Activated CD8-positive, alpha-beta memory T cell treated with anti-CD3 and anti-CD28 coated beads, Interleukin-2, amount 50 U/mL, for 1 hour (primary cell): ENCODE measurements around the gene ERP27.
A peak's percentile ranks its signal among the peaks of the same experiment; 100 is the strongest.

Source experiments
- DNase-seq: peaks from one replicate; pipeline ENCODE4 v3.0.0-alpha.2; 2020; ENCODE audit errors: extremely low read depth

The ERP27 gene

DNA sequence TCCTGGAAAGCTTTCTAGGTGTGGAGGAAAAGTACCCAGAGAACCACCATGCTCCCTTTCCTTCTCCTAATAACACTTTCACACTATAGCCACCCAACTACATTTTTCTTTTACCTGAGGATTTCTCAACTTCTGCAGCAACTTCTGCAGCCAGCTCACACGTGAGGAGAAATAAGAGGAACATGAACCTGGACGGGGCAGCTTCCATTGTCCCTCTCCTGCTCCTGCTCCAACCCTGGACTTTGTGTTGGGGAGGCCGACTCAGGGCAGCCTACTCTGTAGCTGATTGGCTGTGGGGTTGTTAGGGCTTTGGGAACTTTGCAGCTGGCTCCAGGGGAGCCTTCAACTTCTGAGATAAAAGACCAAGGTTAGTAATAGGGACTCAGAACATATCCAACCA is at the start of gene ERP27:
Gene ERP27, minus strand, starts transcription at position 237 of the 400 bp plus-strand sequence. Its CDS starts 29 bp downstream, at position 208.
- no peak for DNase-seq

GRCh38 chr12:14988035-14988434 is 49.7 kb upstream of the ERP27 start:
- DNase-seq: no peak

GRCh38 chr12:14986449-14986848 is 48.1 kb upstream of the ERP27 start:
- no peak for DNase-seq

DNA sequence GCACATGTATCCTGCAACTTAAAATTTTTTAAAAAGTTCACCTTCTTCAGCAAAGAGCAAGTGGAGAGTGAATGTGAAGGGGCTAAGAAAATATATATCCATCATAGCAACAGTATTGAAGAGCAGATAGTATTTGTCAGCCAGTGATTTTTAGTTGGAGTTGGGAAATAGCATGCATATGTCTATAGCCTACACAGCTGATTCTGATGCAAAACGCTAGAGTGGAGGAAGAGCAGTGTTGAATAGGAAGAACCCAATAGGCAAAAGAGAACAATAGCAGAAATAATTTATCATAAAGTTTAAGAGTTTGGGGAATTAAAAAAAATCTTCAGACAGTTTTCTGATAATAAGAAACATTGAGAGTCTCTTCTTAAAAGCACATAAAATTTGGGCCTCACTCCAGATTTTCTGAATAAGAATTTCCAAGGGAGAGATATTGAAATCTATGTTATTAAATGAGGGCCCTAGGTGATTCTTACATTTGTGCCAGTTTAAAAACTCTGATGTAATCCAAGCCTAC is 46.5 kb upstream of the ERP27 start:
- no peak for DNase-seq

GRCh38 chr12:14984036-14984435 is 45.7 kb upstream of the ERP27 start:
- DNase-seq: no peak

DNA sequence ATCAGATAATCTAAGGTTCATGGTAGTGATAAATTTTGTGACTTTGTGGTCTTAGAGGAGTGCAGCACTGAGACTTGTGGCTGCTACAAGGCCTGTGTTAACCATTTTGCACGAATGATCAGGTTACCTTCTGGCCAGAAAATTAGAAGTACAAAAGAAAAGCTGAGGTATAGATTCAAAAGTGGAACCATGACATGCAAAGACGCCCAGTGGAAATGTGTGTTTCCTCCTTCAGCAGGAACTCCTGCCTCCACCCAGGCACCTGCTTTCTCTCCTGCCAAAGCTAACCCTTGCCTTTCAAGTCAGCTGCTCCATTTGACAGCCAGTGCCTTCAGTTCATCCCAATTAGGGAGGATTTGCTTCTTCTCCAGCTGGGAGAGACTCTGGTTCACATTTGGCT is 44.7 kb upstream of the ERP27 start:
- DNase-seq: no peak

- DNase-seq: no peak
Observed at GRCh38 chr12:14982562-14982961, 44.2 kb upstream of the ERP27 start.

GRCh38 chr12:14981049-14981448 is 42.7 kb upstream of the ERP27 start:
- no peak for DNase-seq

DNA sequence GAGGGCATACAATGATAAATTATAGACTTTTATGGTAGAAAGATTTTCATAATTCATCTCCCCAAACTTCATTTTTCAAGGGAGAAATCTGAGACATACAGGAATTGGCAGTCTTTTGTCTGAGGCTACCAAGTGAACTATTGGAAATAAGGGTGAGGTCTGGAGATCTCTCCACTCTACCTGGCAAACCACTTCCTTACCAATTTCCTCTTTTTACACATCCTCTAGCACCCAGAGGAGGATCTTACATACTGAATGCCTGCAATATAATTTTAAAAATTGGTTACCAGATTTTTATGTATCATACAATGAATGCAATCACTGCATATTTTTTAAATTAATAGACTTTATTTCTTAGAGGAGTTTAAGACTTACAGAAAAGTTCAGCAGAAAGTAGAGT is 41.1 kb upstream of the ERP27 start:
- DNase-seq: no peak

GRCh38 chr12:14976658-14977057 is 38.3 kb upstream of the ERP27 start:
- DNase-seq: no peak

- no peak for DNase-seq
Observed at GRCh38 chr12:14975457-14975856, 37.1 kb upstream of the ERP27 start.

- DNase-seq: no peak
Observed at GRCh38 chr12:14974633-14975032, 36.3 kb upstream of the ERP27 start.

GRCh38 chr12:14972816-14973215 is 34.5 kb upstream of the ERP27 start, which contains the start of gene PDE6H:
Gene PDE6H (plus strand): TSS chr12:14973042. CDS start chr12:14978013, 4,971 bp downstream.
- no peak for DNase-seq

DNA sequence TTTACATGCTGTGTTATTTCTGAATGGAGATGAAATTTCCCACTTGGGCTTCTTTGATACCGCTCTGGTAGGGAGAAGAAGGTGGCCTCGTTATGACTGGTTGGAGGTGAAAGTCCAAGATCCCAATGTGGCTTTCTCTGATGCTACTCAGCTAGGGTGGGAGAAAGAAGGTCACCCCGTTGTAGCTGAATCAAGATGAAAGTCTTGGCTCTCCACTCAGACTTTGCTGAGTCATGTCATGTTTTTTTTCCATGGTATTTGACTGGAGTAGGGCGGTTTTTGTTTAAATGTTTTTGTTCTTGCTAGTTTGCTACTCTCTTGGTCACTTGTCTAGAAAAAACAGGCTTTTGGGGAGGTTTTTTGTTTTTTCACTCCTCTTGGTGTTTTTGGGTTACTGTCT is 32.1 kb upstream of the ERP27 start:
- no peak for DNase-seq

DNA sequence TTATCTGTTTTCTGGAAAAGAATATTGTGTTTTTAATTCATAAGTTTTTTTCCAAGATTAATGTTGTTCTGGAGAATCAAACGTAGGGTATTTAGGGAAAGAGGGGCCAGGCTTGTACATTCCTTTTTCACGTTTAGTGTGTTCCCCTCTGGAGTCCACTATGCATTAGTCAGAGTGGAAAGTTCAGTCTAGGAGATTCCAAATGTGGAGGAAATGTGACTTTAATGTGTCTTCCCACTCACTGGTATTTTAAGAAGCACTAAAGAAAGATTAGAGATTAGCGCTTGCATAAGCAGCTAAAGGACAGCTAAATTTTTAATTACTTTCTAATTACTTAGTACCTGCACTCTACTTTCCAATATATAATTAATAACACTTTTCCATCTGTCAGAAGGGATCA is 30.1 kb upstream of the ERP27 start:
- DNase-seq: no peak

DNA sequence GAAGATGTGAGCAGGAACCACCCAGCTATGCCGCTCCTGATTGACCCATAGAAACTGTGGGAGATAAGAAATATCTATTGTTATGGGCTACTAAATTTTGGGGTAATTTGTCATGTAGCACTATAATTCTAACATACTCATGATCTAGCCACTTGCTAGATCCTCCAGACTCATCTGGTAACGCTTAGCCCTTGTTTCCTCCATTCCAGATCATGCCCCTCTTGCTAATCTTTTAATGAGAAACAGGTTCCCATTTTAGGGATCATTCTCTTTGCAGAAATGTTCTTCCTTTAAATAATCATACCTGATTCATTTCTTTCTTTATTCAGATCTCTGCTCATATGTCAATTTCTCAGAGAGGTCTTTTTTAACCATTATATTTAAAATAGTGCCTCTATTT is 26.9 kb upstream of the ERP27 start:
- no peak for DNase-seq

GRCh38 chr12:14964406-14964805 is 26.1 kb upstream of the ERP27 start:
- no peak for DNase-seq

- DNase-seq: no peak
Observed at GRCh38 chr12:14963520-14963919, 25.2 kb upstream of the ERP27 start.

- no peak for DNase-seq
Observed at GRCh38 chr12:14962797-14963196, 24.5 kb upstream of the ERP27 start.

DNA sequence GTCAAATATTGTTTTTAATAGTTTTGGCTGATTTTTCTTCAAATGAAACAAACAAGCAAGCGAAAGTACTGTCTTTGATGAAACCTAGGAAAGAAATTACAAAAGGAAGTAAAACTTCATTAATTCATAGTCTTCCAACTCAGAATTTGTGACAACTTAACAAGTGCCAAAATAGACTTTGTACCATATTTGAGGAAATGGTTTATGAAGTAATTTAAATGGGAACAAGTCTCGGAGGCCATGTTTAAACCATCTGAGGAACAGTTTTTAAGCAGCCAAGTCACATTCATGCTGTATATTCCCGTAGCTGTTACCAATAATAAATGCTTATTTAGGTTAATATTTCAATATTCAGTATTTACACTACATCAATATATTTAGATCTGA is 23.8 kb upstream of the ERP27 start:
- DNase-seq: no peak

GRCh38 chr12:14961466-14962152 is 23.3 kb upstream of the ERP27 start, which contains the start of gene ARHGDIB:
Gene ARHGDIB (minus strand): TSS chr12:14961601. CDS start chr12:14950712, 10,889 bp downstream.
- peak; percentile 88 for DNase-seq

- no peak for DNase-seq
Observed at GRCh38 chr12:14960548-14961465, 22.5 kb upstream of the ERP27 start.
